ENCODE measurements around the gene GPRIN3.
"Not testable (repeated sequence)": the region's sequence is repeated elsewhere in the genome, so short reads cannot be mapped to it uniquely, and the experiment has no call there.

GPRIN3 gene

DNA sequence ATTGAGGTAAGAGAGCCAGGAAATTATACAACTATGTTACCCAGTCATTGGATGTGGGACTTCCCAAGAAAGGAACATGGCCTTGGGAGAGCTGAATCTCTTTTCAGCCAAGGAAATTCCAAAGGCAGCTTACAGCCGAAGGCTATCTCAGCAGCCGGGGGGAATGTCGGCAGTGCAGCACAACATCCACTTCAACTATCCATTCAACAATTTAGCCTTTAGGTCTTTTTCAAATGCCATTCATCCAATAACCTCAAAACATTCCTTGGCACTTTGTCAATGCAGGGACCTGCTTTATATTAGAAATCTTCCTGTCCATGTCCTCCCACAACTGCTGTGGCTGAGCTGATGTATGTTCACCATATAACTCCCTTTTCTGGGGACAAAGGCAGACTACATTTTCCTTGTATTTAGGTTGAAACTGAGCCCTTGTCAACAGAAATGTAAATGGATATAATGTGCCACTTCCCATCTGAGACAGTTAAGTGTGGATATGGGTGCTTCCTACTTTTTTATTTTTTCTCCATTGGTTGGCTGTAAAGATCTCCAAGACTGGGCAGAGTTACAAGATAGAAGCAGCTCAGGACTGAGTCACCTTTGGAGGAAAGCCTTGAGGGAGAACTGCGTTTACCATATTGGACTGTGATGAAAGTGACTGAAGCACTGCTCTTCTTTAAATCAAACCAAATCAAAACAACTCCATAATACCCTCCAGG lies 94.8 kb downstream of the GPRIN3 start:
- TF ChIP-seq, protein P1, sequence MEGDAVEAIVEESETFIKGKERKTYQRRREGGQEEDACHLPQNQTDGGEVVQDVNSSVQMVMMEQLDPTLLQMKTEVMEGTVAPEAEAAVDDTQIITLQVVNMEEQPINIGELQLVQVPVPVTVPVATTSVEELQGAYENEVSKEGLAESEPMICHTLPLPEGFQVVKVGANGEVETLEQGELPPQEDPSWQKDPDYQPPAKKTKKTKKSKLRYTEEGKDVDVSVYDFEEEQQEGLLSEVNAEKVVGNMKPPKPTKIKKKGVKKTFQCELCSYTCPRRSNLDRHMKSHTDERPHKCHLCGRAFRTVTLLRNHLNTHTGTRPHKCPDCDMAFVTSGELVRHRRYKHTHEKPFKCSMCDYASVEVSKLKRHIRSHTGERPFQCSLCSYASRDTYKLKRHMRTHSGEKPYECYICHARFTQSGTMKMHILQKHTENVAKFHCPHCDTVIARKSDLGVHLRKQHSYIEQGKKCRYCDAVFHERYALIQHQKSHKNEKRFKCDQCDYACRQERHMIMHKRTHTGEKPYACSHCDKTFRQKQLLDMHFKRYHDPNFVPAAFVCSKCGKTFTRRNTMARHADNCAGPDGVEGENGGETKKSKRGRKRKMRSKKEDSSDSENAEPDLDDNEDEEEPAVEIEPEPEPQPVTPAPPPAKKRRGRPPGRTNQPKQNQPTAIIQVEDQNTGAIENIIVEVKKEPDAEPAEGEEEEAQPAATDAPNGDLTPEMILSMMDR (IDR thresholded peaks at IDR 0.05; ENCODE audit: low read depth, low read length) = no peak
- DNase-seq (ENCODE audit: extremely low read depth, low read depth) = no peak

DNA sequence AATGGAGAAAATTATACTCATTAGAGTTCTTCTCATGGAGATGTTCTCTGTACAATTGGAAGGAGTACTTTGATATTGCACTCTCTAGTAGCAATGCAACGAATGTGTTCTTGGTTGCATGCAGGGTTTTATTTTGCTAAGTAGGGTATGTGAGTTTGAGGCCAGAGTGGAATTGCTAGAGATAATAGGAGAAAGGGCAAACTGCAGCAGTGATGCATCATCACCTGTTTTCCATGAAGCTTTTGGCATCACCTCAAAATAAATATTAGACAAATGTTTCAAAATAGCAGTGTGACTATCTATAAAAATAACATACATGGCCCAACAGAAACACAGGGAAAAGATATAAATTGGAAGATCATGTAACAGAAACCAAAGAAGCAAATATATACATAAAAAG lies 103.0 kb downstream of the GPRIN3 start:
- no peak for DNase-seq (ENCODE audit: extremely low read depth, low read depth)
- TF ChIP-seq, protein P1 (IDR thresholded peaks at IDR 0.05; ENCODE audit: low read depth, low read length) = no peak

DNA sequence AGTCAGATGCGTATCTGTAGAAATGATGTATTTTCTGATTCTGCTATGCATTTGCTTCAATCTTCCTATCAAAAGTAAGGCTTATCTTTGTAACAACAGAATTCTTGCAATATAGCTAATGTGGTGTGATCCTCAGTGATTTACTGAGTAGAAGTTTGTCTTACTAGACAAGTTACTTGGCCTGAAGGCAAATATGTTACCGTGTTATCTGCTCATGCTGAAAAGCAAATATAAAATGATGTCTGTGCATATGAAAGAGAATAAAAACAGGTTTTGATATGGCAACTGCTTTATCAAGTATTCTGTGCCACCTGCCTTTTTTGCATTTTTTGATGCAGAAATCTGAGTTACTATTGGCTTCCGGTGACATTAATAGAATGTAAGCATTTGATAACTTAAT lies 103.7 kb downstream of the GPRIN3 start:
- TF ChIP-seq, protein P1 (IDR thresholded peaks at IDR 0.05; ENCODE audit: low read depth, low read length) = no peak
- DNase-seq (ENCODE audit: extremely low read depth, low read depth) = no peak

DNA sequence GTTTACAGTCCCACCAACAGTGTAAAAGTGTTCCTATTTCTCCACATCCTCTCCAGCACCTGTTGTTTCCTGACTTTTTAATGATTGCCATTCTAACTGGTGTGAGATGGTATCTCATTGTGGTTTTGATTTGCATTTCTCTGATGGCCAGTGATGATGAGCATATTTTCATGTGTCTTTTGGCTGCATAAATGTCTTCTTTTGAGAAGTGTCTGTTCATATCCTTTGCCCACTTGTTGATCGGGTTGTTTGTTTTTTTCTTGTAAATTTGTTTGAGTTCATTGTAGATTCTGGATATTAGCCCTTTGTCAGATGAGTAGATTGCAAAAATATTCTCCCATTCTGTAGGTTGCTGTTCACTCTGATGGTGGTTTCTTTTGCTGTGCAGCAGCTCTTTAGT lies 108.2 kb downstream of the GPRIN3 start:
- DNase-seq (ENCODE audit: extremely low read depth, low read depth) = not testable (repeated sequence)

DNA sequence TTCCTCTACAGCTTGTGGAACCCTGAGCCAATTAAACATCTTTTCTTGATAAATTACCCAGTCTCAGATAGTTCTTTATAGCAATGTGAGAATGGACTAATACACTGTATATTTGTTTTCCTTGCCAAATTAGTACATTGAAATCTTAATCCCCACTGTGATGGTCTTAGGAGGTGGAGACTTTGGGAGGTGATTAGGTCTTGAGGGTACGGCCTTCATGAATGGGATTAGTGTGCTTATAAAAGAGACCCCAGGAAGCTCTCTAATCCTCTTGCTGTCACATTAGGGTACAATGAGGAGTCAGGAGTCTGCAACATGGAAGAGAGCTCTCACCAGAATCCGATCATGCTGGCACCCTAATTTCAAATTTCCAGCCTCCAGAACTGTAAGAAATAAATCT lies 109.7 kb downstream of the GPRIN3 start:
- TF ChIP-seq, protein P1 (IDR thresholded peaks at IDR 0.05; ENCODE audit: low read depth, low read length) = no peak
- DNase-seq (ENCODE audit: extremely low read depth, low read depth) = no peak

DNA sequence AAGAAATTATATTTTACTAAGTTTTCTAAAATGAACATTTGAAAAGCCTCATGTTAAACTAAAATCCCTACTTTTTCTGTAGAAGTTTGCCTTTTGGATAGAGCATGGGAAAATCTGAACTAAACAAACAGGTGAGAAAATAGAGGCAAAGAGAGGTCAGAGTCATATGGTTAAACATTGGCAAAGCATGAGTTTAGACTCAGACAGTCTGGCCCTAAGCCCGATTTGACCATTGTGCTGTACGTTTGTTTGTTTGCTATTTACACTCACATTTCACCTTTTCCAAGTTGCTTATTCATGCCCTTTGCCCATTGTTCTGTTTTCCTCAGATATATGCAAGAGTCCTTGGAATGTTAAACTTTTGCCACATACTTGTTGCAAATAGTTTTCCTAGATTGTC lies 110.9 kb downstream of the GPRIN3 start:
- DNase-seq (ENCODE audit: extremely low read depth, low read depth) = no peak
- TF ChIP-seq, protein P1 (IDR thresholded peaks at IDR 0.05; ENCODE audit: low read depth, low read length) = no peak

DNA sequence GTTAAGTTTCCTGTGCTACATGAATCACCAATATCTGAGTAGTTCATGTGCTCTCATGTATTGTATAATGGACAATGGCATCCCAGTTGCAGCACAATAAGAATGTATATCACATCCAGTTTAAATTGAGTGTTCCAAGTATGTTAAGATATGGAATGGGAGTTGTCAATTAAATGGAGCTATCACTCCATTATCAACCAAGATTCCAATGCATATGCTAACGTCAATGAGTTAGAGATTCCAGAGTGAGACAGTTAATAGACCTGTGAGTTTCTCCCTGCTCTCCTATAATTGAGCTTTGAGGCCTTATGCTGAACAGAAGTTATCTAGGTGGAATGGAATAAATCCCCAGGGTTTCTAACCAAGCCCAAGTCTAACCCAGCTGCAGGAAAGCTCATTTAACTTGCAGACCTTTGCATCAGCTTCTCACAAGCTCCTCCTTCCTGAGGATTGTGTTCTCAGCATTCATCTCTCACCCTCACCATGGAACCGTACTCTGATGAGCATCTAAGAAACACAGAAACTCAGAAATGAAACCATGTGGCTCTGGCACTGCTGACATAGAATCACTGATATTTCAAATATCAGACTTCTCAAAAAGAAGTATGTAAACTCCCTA lies 111.4 kb downstream of the GPRIN3 start:
- peak; percentile 18 for DNase-seq (ENCODE audit: extremely low read depth, low read depth)
- TF ChIP-seq, protein P1 (IDR thresholded peaks at IDR 0.05; ENCODE audit: low read depth, low read length) = no peak

DNA sequence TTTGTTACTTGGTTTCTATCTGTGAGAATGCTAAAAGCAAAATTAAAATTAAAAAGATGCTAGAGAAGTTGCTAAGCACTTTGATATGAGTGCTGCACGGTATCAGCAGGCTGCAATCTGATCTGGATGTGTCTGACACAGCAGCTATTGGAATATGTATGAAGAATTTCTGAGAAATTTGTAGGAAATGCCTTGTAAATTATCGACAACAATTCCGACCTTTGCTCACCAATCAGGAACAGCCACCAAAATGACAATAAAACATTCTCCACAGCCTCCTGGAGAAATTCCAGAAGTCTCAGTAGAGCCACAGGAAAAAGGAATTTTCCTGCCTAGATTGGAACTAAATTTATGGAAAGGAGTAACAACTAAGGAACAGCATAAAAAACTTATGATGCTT lies 113.8 kb downstream of the GPRIN3 start:
- TF ChIP-seq, protein P1 (IDR thresholded peaks at IDR 0.05; ENCODE audit: low read depth, low read length) = no peak
- no peak for DNase-seq (ENCODE audit: extremely low read depth, low read depth)
